HEK293T (cell line): ENCODE measurements around the gene NT5C3B.
"Not testable (repeated sequence)": the region's sequence is repeated elsewhere in the genome, so short reads cannot be mapped to it uniquely, and the experiment has no call there.

ENCODE experiments used
- CTCF ChIA-PET: fragments of 350-600 bp; formaldehyde crosslinking; extraction: SDS; loops from one replicate; lab custom pipeline; 2021; ENCODE audit warnings: antibody characterized with exemption, inconsistent platforms; lab: Yijun Ruan, JAX
- POLR2A ChIA-PET: fragments of 350-600 bp; formaldehyde crosslinking; extraction: SDS; loops from one replicate; lab custom pipeline; 2020; ENCODE audit warnings: antibody characterized with exemption, inconsistent platforms; lab: Yijun Ruan, JAX
- DNase-seq: peaks from one replicate; pipeline ENCODE4 v3.0.0; 2012; ENCODE audit warnings: mixed read lengths; ENCODE audit errors: extremely low spot score
- ARNT ChIP-seq: fragments of 450-650 bp; IDR thresholded peaks from 2 replicates; pipeline ENCODE4 v1.6.1; 2017; ENCODE audit warnings: mild to moderate bottlenecking
- BHLHE40 ChIP-seq: fragments of 450-650 bp; IDR thresholded peaks from 2 replicates; pipeline ENCODE4 v1.6.1; 2016; ENCODE audit warnings: mild to moderate bottlenecking, moderate library complexity, borderline replicate concordance
- CTBP1 ChIP-seq: fragments of 450-650 bp; IDR thresholded peaks from 2 replicates; pipeline ENCODE4 v1.6.1; 2016; ENCODE audit warnings: borderline replicate concordance
- ELF4 ChIP-seq: fragments of 450-650 bp; IDR thresholded peaks from 2 replicates; pipeline ENCODE4 v1.6.1; 2017; ENCODE audit warnings: antibody characterized with exemption
- FOXA1 ChIP-seq: fragments of 450-650 bp; IDR thresholded peaks from 2 replicates; pipeline ENCODE4 v1.6.1; 2016; ENCODE audit warnings: mild to moderate bottlenecking
- FOXK2 ChIP-seq: fragments of 450-650 bp; IDR thresholded peaks from 2 replicates; pipeline ENCODE4 v1.6.1; 2016; ENCODE audit warnings: mild to moderate bottlenecking
- FOXM1 ChIP-seq: fragments of 450-650 bp; IDR thresholded peaks from 2 replicates; pipeline ENCODE4 v1.6.1; 2017; ENCODE audit warnings: mild to moderate bottlenecking, borderline replicate concordance
- HDGF ChIP-seq: fragments of 450-650 bp; IDR thresholded peaks from 2 replicates; pipeline ENCODE4 v1.6.1; 2017; ENCODE audit warnings: antibody characterized with exemption, borderline replicate concordance
- L3MBTL2 ChIP-seq: fragments of 450-650 bp; conservative IDR thresholded peaks from 2 replicates; pipeline ENCODE4 v1.6.1; 2016; ENCODE audit warnings: mild to moderate bottlenecking
- LEF1 ChIP-seq: fragments of 450-650 bp; IDR thresholded peaks from 2 replicates; pipeline ENCODE4 v1.6.1; 2017; ENCODE audit warnings: mild to moderate bottlenecking, borderline replicate concordance
- NFRKB ChIP-seq: fragments of 450-650 bp; IDR thresholded peaks from 2 replicates; pipeline ENCODE4 v1.6.1; 2016; ENCODE audit warnings: mild to moderate bottlenecking, moderate library complexity
- PKNOX1 ChIP-seq: fragments of 450-650 bp; IDR thresholded peaks from 2 replicates; pipeline ENCODE4 v1.6.1; 2016
- SP1 ChIP-seq: fragments of 450-650 bp; IDR thresholded peaks from 2 replicates; pipeline ENCODE4 v1.6.1; 2017
- SUZ12 ChIP-seq: fragments of 450-650 bp; IDR thresholded peaks from 2 replicates; pipeline ENCODE4 v1.6.1; 2016; ENCODE audit warnings: mild to moderate bottlenecking
- TARDBP ChIP-seq: fragments of 450-650 bp; IDR thresholded peaks from 2 replicates; pipeline ENCODE4 v1.6.1; 2016
- ZNF384 ChIP-seq: fragments of 450-650 bp; IDR thresholded peaks from 2 replicates; pipeline ENCODE4 v1.6.1; 2016

NT5C3B gene

GRCh38 chr17:41777574-41778188 is 58.4 kb downstream of the NT5C3B start:
- ChIA-PET POLR2A (interaction anchor here (1.5 to 5.8 kb wide), 5 partner anchors 8 to 89 kb away, joined by 6 to 44 read pairs (median 11); partner anchors contain the start of genes EIF1, FKBP10, JUP and P3H4), CTCF (interaction anchor here (1.2 to 3.2 kb wide), 4 partner anchors 8 to 34 kb away, joined by 3 to 31 read pairs (median 7); partner anchors contain the start of genes JUP and P3H4)
- DNase-seq: peak; percentile 42
- TF ChIP-seq ARNT (no peak), BHLHE40 (no peak), PKNOX1 (no peak), LEF1 (no peak), FOXK2 (no peak), HDGF (no peak), CTBP1 (no peak), FOXA1 (no peak), L3MBTL2 (no peak), ZNF384 (no peak), ELF4 (no peak), SUZ12 (no peak), NFRKB (no peak), TARDBP (no peak), FOXM1 (no peak), SP1 (no peak)

GRCh38 chr17:41777157-41777573 is 58.9 kb downstream of the NT5C3B start:
- POLR2A ChIA-PET: interaction anchor here (1.5 to 5.8 kb wide), 5 partner anchors 8 to 88 kb away, joined by 6 to 44 read pairs (median 11); partner anchors contain the start of genes EIF1, FKBP10, JUP and P3H4
- TF ChIP-seq FOXM1 (no peak), ELF4 (no peak), SUZ12 (no peak), LEF1 (no peak)
- DNase-seq: no peak
- CTCF ChIA-PET: interaction anchor here (1.2 to 3.2 kb wide), 4 partner anchors 9 to 35 kb away, joined by 3 to 31 read pairs (median 7); partner anchors contain the start of genes JUP and P3H4

- CTCF ChIA-PET: interaction anchor here (1.2 to 3.2 kb wide), 2 partner anchors 10 to 28 kb away, joined by 3 to 31 read pairs; partner anchors contain the start of gene JUP
- not testable (repeated sequence) for DNase-seq
- POLR2A ChIA-PET: interaction anchor here (2.8 to 5.8 kb wide), 2 partner anchors 9 to 87 kb away, joined by 14 to 44 read pairs; partner anchors contain the start of genes EIF1 and JUP
These were observed 59.7 kb downstream of the NT5C3B start for GRCh38 chr17:41776262-41776900.

GRCh38 chr17:41775394-41776226 is 60.4 kb downstream of the NT5C3B start:
- ChIA-PET CTCF (interaction anchor here (2.7 to 3.2 kb wide), 2 partner anchors 10 kb away, joined by 27 to 31 read pairs; partner anchors contain the start of gene JUP), POLR2A (interaction anchor here (2.9 to 5.8 kb wide), 2 partner anchors 10 to 87 kb away, joined by 19 to 44 read pairs; partner anchors contain the start of genes EIF1 and JUP)
- TF ChIP-seq SP1 (no peak), NFRKB (no peak), FOXM1 (no peak), CTBP1 (no peak), L3MBTL2 (no peak), LEF1 (no peak), TARDBP (no peak), ELF4 (no peak), PKNOX1 (no peak), BHLHE40 (no peak), HDGF (no peak), ZNF384 (no peak), SUZ12 (no peak), FOXK2 (no peak), ARNT (no peak), FOXA1 (no peak)
- no peak for DNase-seq
